ENCODE results near the gene HOXC6. TPM values are rescaled to one million over a fixed set of nuclear protein-coding genes. Genes with fewer than 3 reads are reported as not detected.

Gene HOXC6
- polyA plus RNA-seq, 1 experiment = 0.02 TPM

- Histone ChIP-seq H3K27ac (ENCODE audit: low read depth, low read length) (no peak overlapping the region), H3K4me3 (ENCODE audit: low read depth, low read length) (no peak overlapping the region), H3K27me3 (ENCODE audit: control insufficient read depth, insufficient read depth, low read length) (peaks cover 96% of the 10 kb centered on the region), H3K9me3 (ENCODE audit: control insufficient read depth, insufficient read depth, low read length) (peaks cover 5% of the 10 kb centered on the region; the same call in 1 of the 2 replicates)
- POLR2A ChIA-PET = no interaction called here
- no peak for TF ChIP-seq CTCF (IDR thresholded peaks at IDR 0.05; ENCODE audit: low read depth, low read length)
- CTCF ChIA-PET = interaction anchor here (0.7 to 7.8 kb wide), 4 partner anchors 196 to 239 kb away, joined by 3 to 163 read pairs (median 56); no protein-coding TSS in a partner anchor
- no peak for DNase-seq (ENCODE audit: low read depth, low spot score)
Measured at GRCh38 chr12:54003625-54004024, 24.6 kb upstream of the HOXC6 start.

- Histone ChIP-seq H3K4me3 (ENCODE audit: low read depth, low read length) (no peak overlapping the region), H3K9me3 (ENCODE audit: control insufficient read depth, insufficient read depth, low read length) (peaks cover 7% of the 10 kb centered on the region; the same call in 1 of the 2 replicates), H3K27ac (ENCODE audit: low read depth, low read length) (no peak overlapping the region), H3K27me3 (ENCODE audit: control insufficient read depth, insufficient read depth, low read length) (peaks cover 93% of the 10 kb centered on the region)
- ChIA-PET POLR2A (no interaction called here), CTCF (interaction anchor here (0.8 to 7.8 kb wide), 5 partner anchors 9 to 235 kb away, joined by 3 to 163 read pairs (median 4); no protein-coding TSS in a partner anchor)
- no peak for DNase-seq (ENCODE audit: low read depth, low spot score)
- TF ChIP-seq CTCF (IDR thresholded peaks at IDR 0.05; ENCODE audit: low read depth, low read length) = 0 out of 2 replicates have a peak, but pooled peaks have one; percentile 15
Measured at GRCh38 chr12:54004063-54004840, 24.0 kb upstream of the HOXC6 start.

GRCh38 chr12:54004841-54005530 is 23.3 kb upstream of the HOXC6 start:
- H3K9me3 ChIP-seq (ENCODE audit: control insufficient read depth, insufficient read depth, low read length) = peaks cover 3% of the 10 kb centered on the region; the same call in 1 of the 2 replicates
- no peak overlapping the region for H3K27ac ChIP-seq (ENCODE audit: low read depth, low read length)
- peaks cover 93% of the 10 kb centered on the region for H3K27me3 ChIP-seq (ENCODE audit: control insufficient read depth, insufficient read depth, low read length)
- CTCF ChIA-PET = interaction anchor here (0.6 to 7.8 kb wide), 12 partner anchors 10 to 320 kb away, joined by 3 to 163 read pairs (median 6); partner anchors contain the start of gene COPZ1
- TF ChIP-seq CTCF (IDR thresholded peaks at IDR 0.05; ENCODE audit: low read depth, low read length) = no peak
- no peak for DNase-seq (ENCODE audit: low read depth, low spot score)
- no peak overlapping the region for H3K4me3 ChIP-seq (ENCODE audit: low read depth, low read length)
- POLR2A ChIA-PET = no interaction called here

- Histone ChIP-seq H3K4me3 (ENCODE audit: low read depth, low read length) (no peak overlapping the region), H3K27ac (ENCODE audit: low read depth, low read length) (no peak overlapping the region), H3K27me3 (ENCODE audit: control insufficient read depth, insufficient read depth, low read length) (peaks cover 95% of the 10 kb centered on the region), H3K9me3 (ENCODE audit: control insufficient read depth, insufficient read depth, low read length) (peaks cover 3% of the 10 kb centered on the region; the same call in 1 of the 2 replicates)
- CTCF ChIA-PET = interaction anchor here (0.6 to 7.8 kb wide), 18 partner anchors 8 to 428 kb away, joined by 3 to 163 read pairs (median 6); partner anchors contain the start of genes COPZ1 and SMUG1
- POLR2A ChIA-PET = interaction anchor here (0.7 kb wide), 1 partner anchor 196 kb away, joined by 3 read pairs; no protein-coding TSS in a partner anchor
- TF ChIP-seq CTCF (IDR thresholded peaks at IDR 0.05; ENCODE audit: low read depth, low read length) = no peak
- DNase-seq (ENCODE audit: low read depth, low spot score) = no peak
Measured at GRCh38 chr12:54005531-54005852, 22.7 kb upstream of the HOXC6 start.

Data from AG04450 (cell line).